OCI-M2 (cell line): ENCODE data around the gene HRH2.
"Not testable (repeated sequence)": the region's sequence is repeated elsewhere in the genome, so short reads cannot be mapped to it uniquely, and the experiment has no call there.

Experiments used
- DNase-seq: peaks from one replicate; lab custom pipeline; 2025; ENCODE audit not compliant: unreplicated experiment; lab: John Stamatoyannopoulos, UW

HRH2 gene

GRCh38 chr5:175657593-175658271, at the start of gene HRH2:
Gene HRH2, plus strand, starts transcription at chr5:175658071. Its CDS starts 25,163 bp downstream, at chr5:175683234.
- no peak for DNase-seq

GRCh38 chr5:175609526-175609925, 48.3 kb upstream of the HRH2 start:
- no peak for DNase-seq

GRCh38 chr5:175610381-175610780, 47.5 kb upstream of the HRH2 start:
- DNase-seq, result no peak

- DNase-seq, result no peak
Observed at GRCh38 chr5:175610898-175611297, 47.0 kb upstream of the HRH2 start.

- DNase-seq, result no peak
Observed at GRCh38 chr5:175614223-175614815, 43.6 kb upstream of the HRH2 start.

- no peak for DNase-seq
Observed at GRCh38 chr5:175614861-175615260, 43.0 kb upstream of the HRH2 start.

GRCh38 chr5:175616083-175616482, 41.8 kb upstream of the HRH2 start:
- no peak for DNase-seq

GRCh38 chr5:175616527-175616926, 41.3 kb upstream of the HRH2 start:
- DNase-seq, result not testable (repeated sequence)

- DNase-seq, result no peak
Observed at GRCh38 chr5:175617447-175617846, 40.4 kb upstream of the HRH2 start.

GRCh38 chr5:175620527-175620926, 37.3 kb upstream of the HRH2 start:
- DNase-seq, result no peak

GRCh38 chr5:175621971-175622370, 35.9 kb upstream of the HRH2 start:
- DNase-seq, result no peak

- DNase-seq, result no peak
Observed at GRCh38 chr5:175623088-175623487, 34.8 kb upstream of the HRH2 start.

- no peak for DNase-seq
Observed at GRCh38 chr5:175624316-175624715, 33.6 kb upstream of the HRH2 start.

- no peak for DNase-seq
Observed at GRCh38 chr5:175627005-175627404, 30.9 kb upstream of the HRH2 start.

- no peak for DNase-seq
Observed at GRCh38 chr5:175627739-175628138, 30.1 kb upstream of the HRH2 start.

- DNase-seq, result no peak
Observed at GRCh38 chr5:175628668-175629067, 29.2 kb upstream of the HRH2 start.

- no peak for DNase-seq
Observed at GRCh38 chr5:175629261-175629660, 28.6 kb upstream of the HRH2 start.

- no peak for DNase-seq
Observed at GRCh38 chr5:175629793-175630192, 28.1 kb upstream of the HRH2 start.

GRCh38 chr5:175635854-175636584, 21.9 kb upstream of the HRH2 start:
- DNase-seq, result no peak

GRCh38 chr5:175638305-175638704, 19.6 kb upstream of the HRH2 start:
- DNase-seq, result no peak

GRCh38 chr5:175640106-175640775, 17.6 kb upstream of the HRH2 start:
- DNase-seq, result no peak

- no peak for DNase-seq
Observed at GRCh38 chr5:175642998-175643397, 14.9 kb upstream of the HRH2 start.
